ENCODE measurements around the gene AP1M2. TPM values are rescaled to one million over a fixed set of nuclear protein-coding genes. Genes with fewer than 3 reads are reported as not detected.
A peak's percentile ranks its signal among the peaks of the same experiment; 100 is the strongest.

The AP1M2 gene
- total RNA-seq, 1 experiment from 2014 or later, result 196 TPM

DNA sequence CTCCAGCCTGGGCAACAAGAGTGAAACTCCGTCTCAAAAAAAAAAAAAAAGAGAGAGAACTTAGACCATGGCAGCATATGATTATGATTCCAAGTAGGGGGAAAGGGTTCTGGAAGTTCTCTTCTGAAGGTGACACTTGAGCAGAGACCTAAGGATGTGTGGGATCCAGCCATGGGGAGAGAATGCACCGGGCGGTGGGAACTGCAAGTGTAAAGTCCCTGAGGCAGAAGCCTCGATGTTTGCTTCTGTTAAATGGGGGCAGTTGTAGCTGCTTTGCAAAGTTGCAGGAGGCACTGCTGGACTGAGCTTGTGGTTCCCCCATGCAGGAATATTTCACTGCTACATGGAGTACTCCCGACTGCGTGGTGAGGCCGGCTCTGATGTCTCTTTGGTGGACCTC is 47.3 kb upstream of the AP1M2 start:
- H3K27ac Mint-ChIP-seq (ENCODE audit: unreplicated experiment), result no peak overlapping the region
- DNase-seq, result no peak
- H3K4me3 ChIP-seq (ENCODE audit: low read depth, low read length), result no peak overlapping the region
- TF ChIP-seq, protein P1, sequence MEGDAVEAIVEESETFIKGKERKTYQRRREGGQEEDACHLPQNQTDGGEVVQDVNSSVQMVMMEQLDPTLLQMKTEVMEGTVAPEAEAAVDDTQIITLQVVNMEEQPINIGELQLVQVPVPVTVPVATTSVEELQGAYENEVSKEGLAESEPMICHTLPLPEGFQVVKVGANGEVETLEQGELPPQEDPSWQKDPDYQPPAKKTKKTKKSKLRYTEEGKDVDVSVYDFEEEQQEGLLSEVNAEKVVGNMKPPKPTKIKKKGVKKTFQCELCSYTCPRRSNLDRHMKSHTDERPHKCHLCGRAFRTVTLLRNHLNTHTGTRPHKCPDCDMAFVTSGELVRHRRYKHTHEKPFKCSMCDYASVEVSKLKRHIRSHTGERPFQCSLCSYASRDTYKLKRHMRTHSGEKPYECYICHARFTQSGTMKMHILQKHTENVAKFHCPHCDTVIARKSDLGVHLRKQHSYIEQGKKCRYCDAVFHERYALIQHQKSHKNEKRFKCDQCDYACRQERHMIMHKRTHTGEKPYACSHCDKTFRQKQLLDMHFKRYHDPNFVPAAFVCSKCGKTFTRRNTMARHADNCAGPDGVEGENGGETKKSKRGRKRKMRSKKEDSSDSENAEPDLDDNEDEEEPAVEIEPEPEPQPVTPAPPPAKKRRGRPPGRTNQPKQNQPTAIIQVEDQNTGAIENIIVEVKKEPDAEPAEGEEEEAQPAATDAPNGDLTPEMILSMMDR (IDR thresholded peaks at IDR 0.05; ENCODE audit: insufficient read depth in 1 of 2, low read depth in 1 of 2, low read length in 1 of 2, severe bottlenecking in 1 of 2, unreplicated experiment in 1 of 2), result no peak
- H3K9me3 ChIP-seq, result no peaks in the 10 kb centered on the region
- H3K9me3 Mint-ChIP-seq (ENCODE audit: unreplicated experiment), result no peaks in the 10 kb centered on the region
- no peaks in the 10 kb centered on the region for H3K4me1 Mint-ChIP-seq (ENCODE audit: low read depth, unreplicated experiment)
- ChIA-PET CTCF (no interaction called here), POLR2A (no interaction called here)
- no peaks in the 10 kb centered on the region for H3K27me3 Mint-ChIP-seq (ENCODE audit: insufficient read depth, unreplicated experiment)
- H3K27me3 ChIP-seq (replicated peaks; ENCODE audit: control insufficient read depth, insufficient read depth, low read length), result no peaks in the 10 kb centered on the region
- intact Hi-C loops (cut with micrococcal nuclease; ENCODE audit: unreplicated experiment), result no loop called here
- no TSS peak for BruUV-seq (replicated peaks)
- no peaks in the 10 kb centered on the region; the same call in 1 of the 2 replicates for H3K36me3 ChIP-seq (ENCODE audit: control insufficient read depth, insufficient read depth, low read length)
- H3K4me3 Mint-ChIP-seq (ENCODE audit: unreplicated experiment), result no peak overlapping the region
- H3K36me3 Mint-ChIP-seq (ENCODE audit: insufficient read depth, unreplicated experiment), result peaks cover 71% of the 10 kb centered on the region
- H3K4me1 ChIP-seq, result no peaks in the 10 kb centered on the region

DNA sequence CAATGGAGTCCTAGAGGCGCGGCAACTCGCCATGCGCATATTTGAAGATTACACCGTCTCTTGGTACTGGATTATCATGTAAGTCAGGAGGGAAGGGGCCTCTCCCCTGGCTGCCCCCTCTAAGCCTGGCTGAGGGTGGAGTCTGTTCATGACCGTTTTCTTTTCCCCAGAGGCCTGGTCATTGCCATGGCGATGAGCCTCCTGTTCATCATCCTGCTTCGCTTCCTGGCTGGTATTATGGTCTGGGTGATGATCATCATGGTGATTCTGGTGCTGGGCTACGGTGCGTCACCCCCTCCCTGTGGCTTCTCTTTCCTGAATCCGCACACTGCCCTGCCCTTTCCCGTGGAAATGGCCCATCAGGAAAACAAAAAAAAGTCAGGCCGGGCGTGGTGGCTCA is 44.8 kb upstream of the AP1M2 start:
- Mint-ChIP-seq H3K4me3 (ENCODE audit: unreplicated experiment) (no peak overlapping the region), H3K4me1 (ENCODE audit: low read depth, unreplicated experiment) (no peaks in the 10 kb centered on the region), H3K27ac (ENCODE audit: unreplicated experiment) (no peak overlapping the region), H3K27me3 (ENCODE audit: insufficient read depth, unreplicated experiment) (no peaks in the 10 kb centered on the region), H3K9me3 (ENCODE audit: unreplicated experiment) (no peaks in the 10 kb centered on the region), H3K36me3 (ENCODE audit: insufficient read depth, unreplicated experiment) (peaks cover 63% of the 10 kb centered on the region)
- peaks cover 2% of the 10 kb centered on the region for H3K36me3 ChIP-seq (ENCODE audit: control insufficient read depth, insufficient read depth, low read length)
- no peaks in the 10 kb centered on the region for H3K9me3 ChIP-seq
- no peaks in the 10 kb centered on the region for H3K27me3 ChIP-seq (replicated peaks; ENCODE audit: control insufficient read depth, insufficient read depth, low read length)
- no peak overlapping the region for H3K4me3 ChIP-seq (ENCODE audit: low read depth, low read length)
- no peaks in the 10 kb centered on the region for H3K4me1 ChIP-seq
- intact Hi-C loops (cut with micrococcal nuclease; ENCODE audit: unreplicated experiment), result no loop called here
- CTCF ChIA-PET, result no interaction called here
- DNase-seq, result no peak
- BruUV-seq (replicated peaks), result no TSS peak
- TF ChIP-seq, protein P1 (IDR thresholded peaks at IDR 0.05; ENCODE audit: insufficient read depth in 1 of 2, low read depth in 1 of 2, low read length in 1 of 2, severe bottlenecking in 1 of 2, unreplicated experiment in 1 of 2), result no peak
- POLR2A ChIA-PET, result no interaction called here

DNA sequence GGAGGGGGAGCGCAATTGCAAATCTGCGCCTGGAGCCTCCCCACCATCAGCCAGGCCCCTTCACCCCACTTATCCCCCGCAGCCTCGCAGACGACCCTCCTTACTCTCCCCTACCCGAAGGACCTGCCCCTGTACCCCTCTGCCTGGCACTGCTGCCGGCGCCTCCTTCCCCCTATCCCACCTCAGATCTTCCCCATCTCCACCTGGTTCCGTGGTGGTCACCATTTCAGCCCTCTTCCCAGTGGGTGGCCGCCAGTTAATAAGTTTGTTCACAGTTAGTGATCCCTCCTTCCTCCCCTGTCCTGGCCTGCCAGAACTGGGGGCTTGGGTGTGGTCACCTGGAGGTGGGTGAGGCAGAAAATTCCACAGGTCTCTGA is 38.6 kb upstream of the AP1M2 start:
- Mint-ChIP-seq H3K27ac (ENCODE audit: unreplicated experiment) (peak overlapping the region; percentile 89), H3K4me3 (ENCODE audit: unreplicated experiment) (peak overlapping the region; percentile 91), H3K4me1 (ENCODE audit: low read depth, unreplicated experiment) (no peaks in the 10 kb centered on the region), H3K36me3 (ENCODE audit: insufficient read depth, unreplicated experiment) (peaks cover 27% of the 10 kb centered on the region), H3K27me3 (ENCODE audit: insufficient read depth, unreplicated experiment) (no peaks in the 10 kb centered on the region), H3K9me3 (ENCODE audit: unreplicated experiment) (no peaks in the 10 kb centered on the region)
- POLR2A ChIA-PET, result interaction anchor here (0.6 to 1.0 kb wide), 2 partner anchors 22 to 23 kb away, joined by 3 to 5 read pairs; no protein-coding TSS in a partner anchor
- TF ChIP-seq, protein P1 (IDR thresholded peaks at IDR 0.05; ENCODE audit: insufficient read depth in 1 of 2, low read depth in 1 of 2, low read length in 1 of 2, severe bottlenecking in 1 of 2, unreplicated experiment in 1 of 2), result no peak
- TSS peak; percentile 68 for BruUV-seq (replicated peaks)
- intact Hi-C loops (cut with micrococcal nuclease; ENCODE audit: unreplicated experiment), result loop anchor here (2.0 to 5.0 kb wide), 2 partner anchors 19 to 43 kb away; no protein-coding TSS in a partner anchor
- CTCF ChIA-PET, result interaction anchor here (1.0 kb wide), 1 partner anchor 44 kb away, joined by 3 read pairs; no protein-coding TSS in a partner anchor
- Histone ChIP-seq H3K4me1 (peaks cover 15% of the 10 kb centered on the region), H3K27me3 (replicated peaks; ENCODE audit: control insufficient read depth, insufficient read depth, low read length) (no peaks in the 10 kb centered on the region), H3K9me3 (no peaks in the 10 kb centered on the region), H3K36me3 (ENCODE audit: control insufficient read depth, insufficient read depth, low read length) (peaks cover 2% of the 10 kb centered on the region), H3K4me3 (ENCODE audit: low read depth, low read length) (peak overlapping the region; percentile 85)
- DNase-seq, result no peak

Data from Caco-2 (cell line).